ENCODE data around the gene CEACAM20.

Gene CEACAM20

DNA sequence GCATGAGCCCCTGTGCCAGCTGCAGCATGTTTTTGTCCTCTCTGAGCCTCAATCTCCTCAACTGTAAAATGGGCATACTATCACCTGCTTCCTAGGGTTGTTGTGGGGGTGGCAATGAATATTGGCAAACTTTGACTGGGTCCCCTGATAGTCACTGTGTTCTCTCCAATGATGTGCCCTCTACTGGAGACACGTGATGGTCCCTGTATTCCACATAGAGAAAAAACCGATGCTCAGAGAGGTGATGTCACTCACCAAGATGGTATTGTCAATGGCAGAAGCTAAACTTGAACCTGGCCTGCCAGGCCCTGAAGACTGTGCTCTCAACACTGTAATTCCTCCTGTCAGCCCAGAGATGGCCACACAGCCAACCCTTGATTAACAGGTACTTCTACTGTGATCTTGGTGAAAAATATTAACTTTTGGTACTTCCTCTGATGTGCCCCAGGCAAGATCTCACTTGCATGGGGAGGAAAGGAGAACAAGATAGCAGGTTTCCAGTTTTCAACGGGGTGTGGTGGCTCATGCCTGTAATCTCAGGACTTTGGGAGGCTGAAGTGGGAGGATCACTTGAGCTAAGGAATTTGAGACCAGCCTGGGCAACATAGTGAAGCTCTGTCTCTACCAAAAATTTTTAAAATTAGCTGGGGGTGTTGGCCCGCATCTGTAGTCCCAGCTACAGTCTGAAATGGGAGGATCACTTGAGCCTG is 3.6 kb downstream of the CEACAM20 start:
- TF ChIP-seq SPI1 (IDR thresholded peaks at IDR 0.05; ENCODE audit: borderline replicate concordance, low read depth) (no peak), REST (IDR thresholded peaks at IDR 0.05; ENCODE audit: insufficient replicate concordance, low read depth) (no peak), POLR2AphosphoS5 (IDR thresholded peaks at IDR 0.05; ENCODE audit: low read depth) (no peak), GABPA (IDR thresholded peaks at IDR 0.05; ENCODE audit: low read depth) (no peak)
- TF ChIP-seq, protein P1, sequence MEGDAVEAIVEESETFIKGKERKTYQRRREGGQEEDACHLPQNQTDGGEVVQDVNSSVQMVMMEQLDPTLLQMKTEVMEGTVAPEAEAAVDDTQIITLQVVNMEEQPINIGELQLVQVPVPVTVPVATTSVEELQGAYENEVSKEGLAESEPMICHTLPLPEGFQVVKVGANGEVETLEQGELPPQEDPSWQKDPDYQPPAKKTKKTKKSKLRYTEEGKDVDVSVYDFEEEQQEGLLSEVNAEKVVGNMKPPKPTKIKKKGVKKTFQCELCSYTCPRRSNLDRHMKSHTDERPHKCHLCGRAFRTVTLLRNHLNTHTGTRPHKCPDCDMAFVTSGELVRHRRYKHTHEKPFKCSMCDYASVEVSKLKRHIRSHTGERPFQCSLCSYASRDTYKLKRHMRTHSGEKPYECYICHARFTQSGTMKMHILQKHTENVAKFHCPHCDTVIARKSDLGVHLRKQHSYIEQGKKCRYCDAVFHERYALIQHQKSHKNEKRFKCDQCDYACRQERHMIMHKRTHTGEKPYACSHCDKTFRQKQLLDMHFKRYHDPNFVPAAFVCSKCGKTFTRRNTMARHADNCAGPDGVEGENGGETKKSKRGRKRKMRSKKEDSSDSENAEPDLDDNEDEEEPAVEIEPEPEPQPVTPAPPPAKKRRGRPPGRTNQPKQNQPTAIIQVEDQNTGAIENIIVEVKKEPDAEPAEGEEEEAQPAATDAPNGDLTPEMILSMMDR (IDR thresholded peaks at IDR 0.05; ENCODE audit: insufficient read depth, low read length) = no peak
- DNase-seq (ENCODE audit: low read depth in 1 of 2, low spot score in 1 of 2) = no peak
- Histone ChIP-seq H3K27ac (replicated peaks) (no peak overlapping the region), H3K27me3 (ENCODE audit: insufficient read depth, poor library complexity, severe bottlenecking) (no peaks in the 10 kb centered on the region), H3K4me3 (replicated peaks; ENCODE audit: insufficient read depth, low read length) (no peak overlapping the region)

GRCh38 chr19:44521370-44521769 is 8.1 kb downstream of the CEACAM20 start:
- no peak for DNase-seq (ENCODE audit: low read depth in 1 of 2, low spot score in 1 of 2)
- Histone ChIP-seq H3K4me3 (replicated peaks; ENCODE audit: insufficient read depth, low read length) (no peak overlapping the region), H3K27ac (replicated peaks) (no peak overlapping the region), H3K27me3 (ENCODE audit: insufficient read depth, poor library complexity, severe bottlenecking) (no peaks in the 10 kb centered on the region)
- TF ChIP-seq REST (IDR thresholded peaks at IDR 0.05; ENCODE audit: insufficient replicate concordance, low read depth) = no peak
- TF ChIP-seq, protein P1 (IDR thresholded peaks at IDR 0.05; ENCODE audit: insufficient read depth, low read length) = no peak

DNA sequence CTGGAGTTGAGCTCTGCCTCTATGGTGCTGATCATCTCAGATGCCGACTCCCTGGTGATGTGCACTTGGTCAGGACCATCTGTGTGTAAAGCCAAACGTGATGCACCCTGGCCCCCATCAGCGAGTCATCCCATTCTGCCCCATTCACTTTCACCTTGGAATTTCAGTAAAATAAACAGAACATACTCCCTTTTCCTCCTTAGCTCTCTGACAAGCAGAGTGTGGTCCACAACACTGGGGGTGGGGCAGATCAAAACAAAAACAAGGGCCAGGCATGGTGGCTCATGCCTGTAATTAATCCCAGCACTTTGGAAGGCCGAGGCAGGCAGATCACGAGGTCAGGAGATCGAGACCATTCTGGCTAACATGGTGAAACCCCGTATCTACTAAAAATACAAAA is 12.3 kb downstream of the CEACAM20 start:
- no peak for DNase-seq (ENCODE audit: low read depth in 1 of 2, low spot score in 1 of 2)
- TF ChIP-seq REST (IDR thresholded peaks at IDR 0.05; ENCODE audit: insufficient replicate concordance, low read depth) = no peak
- TF ChIP-seq POLR2AphosphoS5 (IDR thresholded peaks at IDR 0.05; ENCODE audit: low read depth) = no peak
- TF ChIP-seq SPI1 (IDR thresholded peaks at IDR 0.05; ENCODE audit: borderline replicate concordance, low read depth) = no peak
- TF ChIP-seq GABPA (IDR thresholded peaks at IDR 0.05; ENCODE audit: low read depth) = no peak
- TF ChIP-seq, protein P1 (IDR thresholded peaks at IDR 0.05; ENCODE audit: insufficient read depth, low read length) = no peak
- no peak overlapping the region for H3K27ac ChIP-seq (replicated peaks)
- H3K4me3 ChIP-seq (replicated peaks; ENCODE audit: insufficient read depth, low read length) = no peak overlapping the region
- H3K27me3 ChIP-seq (ENCODE audit: insufficient read depth, poor library complexity, severe bottlenecking) = no peaks in the 10 kb centered on the region

Measured in HL-60 (cell line).